Nephron (organoid): ENCODE data around the gene DGCR8.

Experiments used
- H3K27ac Mint-ChIP-seq, 3 experiments: 2 replicates each; pipeline ENCODE4 v1.8.0; 2020; ENCODE audit warnings: mixed read lengths in 3 of 3, mild to moderate bottlenecking in 2 of 3, moderate library complexity in 1 of 3
- H3K27me3 Mint-ChIP-seq: 2 replicates; pipeline ENCODE4 v1.8.0; 2021; ENCODE audit warnings: low read depth, mild to moderate bottlenecking, moderate library complexity, mixed read lengths
- H3K36me3 Mint-ChIP-seq: 2 replicates; pipeline ENCODE4 v1.8.0; 2020; ENCODE audit warnings: low read depth, mixed read lengths
- H3K4me1 Mint-ChIP-seq: 2 replicates; pipeline ENCODE4 v1.8.0; 2020; ENCODE audit warnings: mixed read lengths
- H3K4me3 Mint-ChIP-seq, 3 experiments: 2 replicates each; pipeline ENCODE4 v1.8.0; 2020; ENCODE audit warnings: mild to moderate bottlenecking in 3 of 3, mixed read lengths in 3 of 3, moderate library complexity in 2 of 3
- H3K9me3 Mint-ChIP-seq: 2 replicates; pipeline ENCODE4 v1.8.0; 2020; ENCODE audit warnings: mixed read lengths
- TF ChIP-seq, protein P1 (sequence below), 3 experiments: fragments of 200-600 bp; sonication (generic); IDR thresholded peaks; one replicate each; pipeline ENCODE4 v1.5.0; 2021; ENCODE audit warnings: antibody characterized with exemption in 3 of 3; ENCODE audit not compliant: unreplicated experiment in 3 of 3

Gene DGCR8

DNA sequence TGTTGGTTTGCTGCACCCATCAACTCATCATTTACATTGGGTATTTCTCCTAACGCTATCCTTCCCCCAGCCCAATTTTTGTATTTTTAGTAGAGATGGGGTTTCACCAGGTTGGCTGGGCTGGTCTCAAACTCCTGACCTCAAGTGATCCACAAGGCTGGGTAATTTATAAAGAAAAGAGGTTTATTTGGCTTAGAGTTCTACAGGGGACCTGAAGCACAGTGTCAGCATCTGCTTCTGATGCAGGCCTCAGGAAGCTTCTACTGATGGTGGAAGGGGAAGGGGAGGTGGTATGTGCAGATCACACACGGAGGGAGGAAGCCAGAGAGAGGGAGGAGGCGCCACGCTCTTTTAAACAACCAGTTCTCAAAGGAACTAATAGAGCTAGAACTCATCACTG, 33.3 kb upstream of the DGCR8 start:
- Mint-ChIP-seq H3K4me3 (no peak overlapping the region), H3K27me3 (no peaks in the 10 kb centered on the region), H3K36me3 (peaks cover 20% of the 10 kb centered on the region), H3K9me3 (no peaks in the 10 kb centered on the region), H3K4me1 (no peaks in the 10 kb centered on the region), H3K27ac (no peak overlapping the region)
- TF ChIP-seq, protein P1, sequence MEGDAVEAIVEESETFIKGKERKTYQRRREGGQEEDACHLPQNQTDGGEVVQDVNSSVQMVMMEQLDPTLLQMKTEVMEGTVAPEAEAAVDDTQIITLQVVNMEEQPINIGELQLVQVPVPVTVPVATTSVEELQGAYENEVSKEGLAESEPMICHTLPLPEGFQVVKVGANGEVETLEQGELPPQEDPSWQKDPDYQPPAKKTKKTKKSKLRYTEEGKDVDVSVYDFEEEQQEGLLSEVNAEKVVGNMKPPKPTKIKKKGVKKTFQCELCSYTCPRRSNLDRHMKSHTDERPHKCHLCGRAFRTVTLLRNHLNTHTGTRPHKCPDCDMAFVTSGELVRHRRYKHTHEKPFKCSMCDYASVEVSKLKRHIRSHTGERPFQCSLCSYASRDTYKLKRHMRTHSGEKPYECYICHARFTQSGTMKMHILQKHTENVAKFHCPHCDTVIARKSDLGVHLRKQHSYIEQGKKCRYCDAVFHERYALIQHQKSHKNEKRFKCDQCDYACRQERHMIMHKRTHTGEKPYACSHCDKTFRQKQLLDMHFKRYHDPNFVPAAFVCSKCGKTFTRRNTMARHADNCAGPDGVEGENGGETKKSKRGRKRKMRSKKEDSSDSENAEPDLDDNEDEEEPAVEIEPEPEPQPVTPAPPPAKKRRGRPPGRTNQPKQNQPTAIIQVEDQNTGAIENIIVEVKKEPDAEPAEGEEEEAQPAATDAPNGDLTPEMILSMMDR (IDR thresholded peaks at IDR 0.05; ENCODE audit: unreplicated experiment in 3 of 3), result no peak

DNA sequence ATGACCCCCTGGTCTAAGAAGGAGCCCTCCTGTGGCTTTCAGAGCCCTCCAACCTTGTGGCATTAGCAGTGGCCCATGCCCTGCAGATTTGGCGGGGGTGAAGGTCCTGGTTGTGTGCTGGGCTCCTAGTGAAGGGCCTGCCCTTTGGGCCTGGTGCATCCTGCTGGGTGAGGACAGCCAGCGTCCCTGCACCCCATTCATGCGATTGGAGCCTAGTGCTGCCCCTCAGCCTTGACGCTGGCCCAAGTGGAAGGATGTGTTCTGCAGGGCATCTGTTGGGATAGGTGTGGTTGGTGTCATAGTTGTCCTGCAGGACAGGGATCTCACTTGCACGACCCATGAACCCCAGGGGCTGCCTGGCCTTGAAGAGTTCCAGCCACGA, 28.1 kb upstream of the DGCR8 start:
- H3K27ac Mint-ChIP-seq, result no peak overlapping the region
- no peaks in the 10 kb centered on the region for H3K27me3 Mint-ChIP-seq
- TF ChIP-seq, protein P1 (IDR thresholded peaks at IDR 0.05; ENCODE audit: unreplicated experiment in 3 of 3), result no peak
- no peaks in the 10 kb centered on the region for H3K9me3 Mint-ChIP-seq
- peaks cover 16% of the 10 kb centered on the region for H3K36me3 Mint-ChIP-seq
- no peak overlapping the region for H3K4me3 Mint-ChIP-seq
- H3K4me1 Mint-ChIP-seq, result no peaks in the 10 kb centered on the region

DNA sequence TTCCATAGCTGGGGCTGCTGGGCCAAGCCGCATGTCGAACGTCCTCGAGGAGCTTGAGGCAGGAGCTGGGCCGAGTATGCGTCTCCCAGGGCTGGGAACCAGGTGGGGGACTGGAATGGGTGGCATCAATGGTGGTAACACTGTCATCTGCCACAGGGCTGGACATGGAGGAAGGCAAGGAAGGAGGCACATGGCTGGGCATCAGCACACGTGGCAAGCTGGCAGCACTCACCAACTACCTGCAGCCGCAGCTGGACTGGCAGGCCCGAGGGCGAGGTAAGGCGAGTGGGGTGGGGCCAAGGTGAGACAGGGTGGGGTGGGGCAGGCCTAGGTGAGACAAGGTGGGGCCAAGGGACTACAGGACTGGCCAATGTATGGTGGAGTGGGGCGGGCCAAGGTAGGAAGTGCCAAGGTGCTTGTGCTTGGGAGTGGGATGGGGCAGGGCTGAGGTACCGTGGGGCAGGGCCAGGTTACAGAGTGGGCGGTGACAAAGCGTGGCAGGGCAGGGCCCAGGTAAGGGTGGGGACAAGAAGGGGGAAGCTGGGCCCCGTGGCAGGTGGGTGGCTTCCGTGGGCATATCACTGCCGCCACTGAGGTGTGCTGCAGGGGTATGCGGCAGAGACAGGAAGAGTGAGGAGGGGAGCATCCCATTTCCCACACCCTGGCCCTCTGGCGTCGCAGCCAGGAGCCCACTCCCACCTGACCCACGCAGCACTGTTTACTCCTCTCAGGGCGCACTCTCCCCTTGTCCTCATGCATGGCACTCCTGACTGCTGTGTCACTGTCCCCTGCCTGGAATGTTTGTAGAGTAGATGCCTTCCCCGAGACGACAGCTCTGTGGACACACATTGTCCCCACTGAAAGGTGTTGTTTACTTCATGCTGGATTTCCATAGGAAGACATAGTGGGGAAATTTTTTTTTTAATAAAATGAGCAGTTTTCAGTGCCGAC, 27.5 kb upstream of the DGCR8 start:
- Mint-ChIP-seq H3K9me3 (no peaks in the 10 kb centered on the region), H3K27ac (no peak overlapping the region), H3K36me3 (peaks cover 16% of the 10 kb centered on the region), H3K27me3 (no peaks in the 10 kb centered on the region), H3K4me3 (no peak overlapping the region), H3K4me1 (no peaks in the 10 kb centered on the region)
- TF ChIP-seq, protein P1 (IDR thresholded peaks at IDR 0.05; ENCODE audit: unreplicated experiment in 3 of 3), result no peak

DNA sequence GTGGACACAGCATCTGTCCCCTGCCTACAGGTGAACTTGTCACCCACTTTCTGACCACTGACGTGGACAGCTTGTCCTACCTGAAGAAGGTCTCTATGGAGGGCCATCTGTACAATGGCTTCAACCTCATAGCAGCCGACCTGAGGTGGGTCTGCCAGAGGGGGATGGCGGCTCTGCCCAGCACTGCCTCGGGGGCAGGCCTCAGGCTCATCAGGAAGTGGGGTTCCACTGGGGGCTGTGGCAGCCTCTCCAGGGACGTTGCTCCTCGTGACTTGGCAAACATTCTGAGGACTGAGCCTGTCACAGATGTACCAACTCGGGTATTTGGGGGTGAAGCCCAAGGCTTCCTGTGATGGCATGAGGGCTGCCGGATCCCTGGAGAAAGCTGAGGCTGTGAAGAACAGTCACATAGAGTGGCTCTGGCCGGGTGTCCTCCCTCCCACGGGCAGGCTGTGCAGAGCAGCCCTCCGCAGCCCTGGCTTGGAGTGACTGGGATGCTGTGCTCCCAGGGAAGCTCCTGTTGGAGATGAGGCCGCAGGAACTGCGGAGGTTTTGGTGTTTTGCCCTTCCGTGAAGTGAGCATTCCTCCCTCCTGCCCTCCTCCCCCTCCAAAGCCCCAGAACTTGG, 26.5 kb upstream of the DGCR8 start:
- peaks cover 10% of the 10 kb centered on the region for H3K36me3 Mint-ChIP-seq
- no peaks in the 10 kb centered on the region for H3K27me3 Mint-ChIP-seq
- H3K4me1 Mint-ChIP-seq, result peaks cover under 1% of the 10 kb centered on the region
- no peak overlapping the region for H3K27ac Mint-ChIP-seq
- H3K4me3 Mint-ChIP-seq, result no peak overlapping the region
- H3K9me3 Mint-ChIP-seq, result no peaks in the 10 kb centered on the region
- TF ChIP-seq, protein P1 (IDR thresholded peaks at IDR 0.05; ENCODE audit: unreplicated experiment in 3 of 3), result no peak

DNA sequence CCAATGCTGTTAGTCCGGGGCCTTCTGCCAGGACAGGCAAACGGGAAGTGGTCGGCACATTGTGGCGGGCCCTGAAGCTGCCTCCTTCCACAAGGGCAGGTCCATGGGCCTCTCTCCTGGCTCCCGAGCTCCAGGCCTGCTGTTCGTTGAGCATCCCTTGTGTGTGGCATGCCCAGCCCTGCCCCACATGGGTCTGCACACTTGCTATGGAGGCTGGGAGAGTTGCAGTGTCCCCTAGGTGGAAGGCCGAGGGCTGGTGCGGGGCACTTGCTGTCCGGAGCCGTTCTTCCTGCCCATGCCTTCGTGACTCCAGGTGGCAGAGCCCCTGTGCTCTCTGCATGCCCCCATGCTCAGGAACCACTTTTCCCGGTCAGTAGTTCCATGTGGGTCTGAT, 26.0 kb upstream of the DGCR8 start:
- Mint-ChIP-seq H3K4me3 (no peak overlapping the region), H3K27me3 (no peaks in the 10 kb centered on the region), H3K9me3 (no peaks in the 10 kb centered on the region), H3K36me3 (peaks cover 5% of the 10 kb centered on the region), H3K27ac (no peak overlapping the region), H3K4me1 (peaks cover 6% of the 10 kb centered on the region)
- TF ChIP-seq, protein P1 (IDR thresholded peaks at IDR 0.05; ENCODE audit: unreplicated experiment in 3 of 3), result no peak
